ENCODE data around the gene TRMT112.

Gene TRMT112

DNA sequence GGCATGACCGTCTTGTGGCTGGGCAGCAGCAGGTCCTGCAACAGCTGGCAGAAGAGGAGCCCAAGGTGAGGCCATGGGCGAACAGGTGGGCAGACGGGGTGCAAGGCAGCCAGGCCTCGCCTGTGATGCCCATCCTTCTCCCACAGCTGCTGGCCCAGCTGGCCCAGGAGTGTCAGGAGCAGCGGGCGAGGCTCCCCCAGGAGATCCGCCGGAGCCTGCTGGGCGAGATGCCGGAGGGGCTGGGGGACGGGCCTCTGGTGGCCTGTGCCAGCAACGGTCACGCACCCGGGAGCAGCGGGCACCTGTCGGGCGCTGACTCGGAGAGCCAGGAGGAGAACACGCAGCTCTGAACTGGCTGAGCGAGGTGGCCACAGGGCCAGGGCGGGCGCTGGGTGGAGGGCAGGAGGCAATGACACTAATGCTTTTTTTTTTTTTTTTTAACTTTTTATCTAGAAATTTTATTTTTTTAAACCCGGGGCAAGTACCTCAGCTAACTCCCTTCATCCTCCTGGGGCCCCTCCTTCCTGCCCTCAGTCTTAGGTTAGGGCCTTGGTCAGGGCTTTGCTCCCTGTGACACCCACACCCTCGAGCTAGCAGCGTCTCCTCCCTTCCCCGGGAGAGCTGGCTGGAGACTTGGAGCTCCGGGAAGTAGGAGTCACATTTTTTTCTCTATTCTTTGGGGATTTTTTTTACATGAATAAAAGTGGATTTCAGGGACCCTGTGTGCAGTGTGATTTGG lies 50.0 kb downstream of the TRMT112 start:
- Histone ChIP-seq H3K27me3 (ENCODE audit: low read depth) (no peaks in the 10 kb centered on the region), H3K36me3 (replicated peaks) (peaks cover 44% of the 10 kb centered on the region), H3K4me1 (peaks cover 4% of the 10 kb centered on the region; the same call in 1 of the 2 replicates), H3K4me3 (no peak overlapping the region), H3K9me3 (no peaks in the 10 kb centered on the region)
- in situ Hi-C loops (cut with MboI; ENCODE audit: low sequenced_read_pairs) = loop anchor here (25.0 kb wide), 1 partner anchor 845 kb away; the partner anchor contains the start of genes FAU, MRPL49, TM7SF2 and ZNHIT2
- DNase-seq (ENCODE audit: low spot score in 2 of 2) = no peak
